Naive thymus-derived CD4-positive, alpha-beta T cell (primary cell): ENCODE measurements around the gene CCSER1. TPM values are rescaled to one million over a fixed set of nuclear protein-coding genes. Genes with fewer than 3 reads are reported as not detected.
"Not testable (repeated sequence)": the region's sequence is repeated elsewhere in the genome, so short reads cannot be mapped to it uniquely, and the experiment has no call there.

Source experiments
- ATAC-seq: fragments of 150-1000 bp; cut with Tn5 transposase; 2 replicates; pipeline ENCODE4 v1.10.0; 2021; ENCODE audit warnings: mild to moderate bottlenecking, moderate library complexity
- CTCF ChIA-PET: fragments of 350-600 bp; sonication (Branson Sonifier 250); formaldehyde crosslinking; loops from one replicate; lab custom pipeline; 2021; ENCODE audit warnings: antibody characterized with exemption; lab: Charles Lee
- POLR2A ChIA-PET: fragments of 350-600 bp; sonication (Branson Sonifier 250); formaldehyde crosslinking; loops from one replicate; lab custom pipeline; 2021; ENCODE audit warnings: antibody characterized with exemption, inconsistent platforms; lab: Charles Lee
- DNase-seq, 9 donors: peaks; one replicate each; pipeline versions ENCODE4 v3.0.0 to v3.0.0-alpha.2; 2020 to 2022; ENCODE audit warnings: mixed read lengths in 1 of 9
- H3K27ac ChIP-seq: one replicate; pipeline ENCODE4 v1.7.0; 2013; ENCODE audit warnings: mild to moderate bottlenecking, low read depth, low read length, moderate library complexity
- H3K27me3 ChIP-seq, 2 donors: one replicate each; pipeline ENCODE4 v1.7.0; 2013; ENCODE audit warnings: low read length in 2 of 2, mild to moderate bottlenecking in 2 of 2, moderate library complexity in 2 of 2; ENCODE audit not compliant: control insufficient read depth in 2 of 2, insufficient read depth in 2 of 2
- H3K36me3 ChIP-seq, 3 experiments: 1 replicate in 2 of 3; 2 replicates in 1 of 3; pipeline ENCODE4 v1.7.0; 2013; ENCODE audit warnings: low read length in 3 of 3, mild to moderate bottlenecking in 3 of 3, moderate library complexity in 1 of 3; ENCODE audit not compliant: insufficient read depth in 3 of 3, control insufficient read depth in 2 of 3
- H3K4me1 ChIP-seq, 2 donors: one replicate each; pipeline ENCODE4 v1.7.0; 2013; ENCODE audit warnings: low read length in 2 of 2, mild to moderate bottlenecking in 2 of 2, moderate library complexity in 1 of 2; ENCODE audit not compliant: control insufficient read depth in 2 of 2, insufficient read depth in 2 of 2
- H3K4me3 ChIP-seq: 2 replicates; pipeline ENCODE4 v1.7.0; 2013; ENCODE audit warnings: mild to moderate bottlenecking, low read length
- H3K9me3 ChIP-seq, 3 experiments: 1 replicate in 2 of 3; 2 replicates in 1 of 3; pipeline ENCODE4 v1.7.0; 2013; ENCODE audit warnings: low read length in 3 of 3; ENCODE audit not compliant: control insufficient read depth in 2 of 3
- H3K27ac Mint-ChIP-seq, 9 donors: one replicate each; pipeline ENCODE4 v1.8.0; 2020 to 2022; ENCODE audit warnings: mixed read lengths in 9 of 9, mild to moderate bottlenecking in 8 of 9, moderate library complexity in 5 of 9, inconsistent platforms in 2 of 9
- H3K27me3 Mint-ChIP-seq, 5 donors: one replicate each; pipeline ENCODE4 v1.8.0; 2021 to 2022; ENCODE audit warnings: mixed read lengths in 5 of 5, mild to moderate bottlenecking in 1 of 5
- H3K36me3 Mint-ChIP-seq, 5 donors: one replicate each; pipeline ENCODE4 v1.8.0; 2020 to 2022; ENCODE audit warnings: mixed read lengths in 5 of 5, mild to moderate bottlenecking in 3 of 5, inconsistent platforms in 1 of 5
- H3K4me1 Mint-ChIP-seq, 7 donors: one replicate each; pipeline ENCODE4 v1.8.0; 2020 to 2022; ENCODE audit warnings: mixed read lengths in 7 of 7, mild to moderate bottlenecking in 3 of 7, inconsistent platforms in 1 of 7
- H3K4me3 Mint-ChIP-seq, 10 donors: one replicate each; pipeline ENCODE4 v1.8.0; 2020 to 2022; ENCODE audit warnings: mild to moderate bottlenecking in 10 of 10, mixed read lengths in 10 of 10, moderate library complexity in 6 of 10, inconsistent platforms in 2 of 10
- H3K9me3 Mint-ChIP-seq, 11 donors: one replicate each; pipeline ENCODE4 v1.8.0; 2020 to 2022; ENCODE audit warnings: mixed read lengths in 11 of 11, mild to moderate bottlenecking in 4 of 11, inconsistent platforms in 1 of 11, moderate library complexity in 1 of 11
- intact Hi-C, 2 donors: fragments of 100-400 bp; cut with micrococcal nuclease; formaldehyde crosslinking; loops; one replicate each; pipeline ENCODE4 v1.15.1; 2023
- polyA plus RNA-seq, 2 donors: library from polyadenylated mRNA; unstranded; fragments of 300-500 nt; fragmentation: Illumina TruSeq; gene quantifications; one replicate each; pipeline ENCODE4 v1.2.3, GENCODE V29; 2021
- total RNA-seq, 6 experiments: library from RNA in 5 of 6; stranded (reverse) in 5 of 6; gene quantifications; 1 replicate in 5 of 6; 2 replicates in 1 of 6; pipeline ENCODE4 v1.2.3 and lab custom pipeline; 2021 to 2026

Gene CCSER1
- total and polyA plus RNA-seq, 7 experiments from 2014 or later, result 0.30 to 4.0 (median 1.4) TPM; not detected in 3

DNA sequence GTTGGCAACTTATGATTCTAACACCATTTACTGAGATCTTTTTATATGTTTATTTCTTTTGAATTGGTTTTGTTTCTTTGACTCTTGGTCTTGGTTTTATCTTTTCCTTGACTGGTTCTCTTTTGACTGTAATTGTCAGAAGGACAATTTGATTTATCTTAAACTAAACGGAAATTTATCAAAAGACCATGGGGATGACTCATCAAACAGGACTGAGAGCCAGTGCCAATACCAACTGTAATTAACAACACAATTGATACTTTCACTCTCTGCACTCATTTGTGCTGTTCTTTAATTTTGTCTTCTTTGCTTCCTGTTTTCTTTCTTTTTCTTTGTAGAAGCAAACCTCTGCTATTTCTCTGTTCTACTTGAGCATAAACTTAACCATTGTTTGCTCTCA is 776.8 kb downstream of the CCSER1 start:
- H3K4me3 Mint-ChIP-seq, result no peak overlapping the region
- H3K27ac ChIP-seq, result no peak overlapping the region
- ChIA-PET CTCF (no interaction called here), POLR2A (no interaction called here)
- H3K27me3 Mint-ChIP-seq, result no peaks in the 10 kb centered on the region
- H3K4me1 ChIP-seq, result no peaks in the 10 kb centered on the region
- no peak overlapping the region for H3K27ac Mint-ChIP-seq
- intact Hi-C loops, result no loop called here
- H3K9me3 ChIP-seq, result no peaks in the 10 kb centered on the region
- peaks cover 4 to 55% (median 11%) of the 10 kb centered on the region in 11 donors for H3K9me3 Mint-ChIP-seq
- ATAC-seq (no peak), DNase-seq (no peak)
- no peaks in the 10 kb centered on the region for H3K27me3 ChIP-seq
- H3K4me1 Mint-ChIP-seq, result no peaks in the 10 kb centered on the region
- H3K36me3 ChIP-seq, result no peaks in the 10 kb centered on the region
- no peak overlapping the region for H3K4me3 ChIP-seq
- peaks cover 0 to 6% (median 0%) of the 10 kb centered on the region in 5 donors for H3K36me3 Mint-ChIP-seq

GRCh38 chr4:90906239-90906638 is 779.0 kb downstream of the CCSER1 start:
- Mint-ChIP-seq H3K27ac (no peak overlapping the region), H3K9me3 (peaks cover 2 to 42% (median 11%) of the 10 kb centered on the region in 11 donors), H3K4me1 (no peaks in the 10 kb centered on the region), H3K27me3 (no peaks in the 10 kb centered on the region), H3K36me3 (peaks cover 0 to 4% (median 0%) of the 10 kb centered on the region in 5 donors), H3K4me3 (no peak overlapping the region)
- Histone ChIP-seq H3K36me3 (no peaks in the 10 kb centered on the region), H3K4me1 (no peaks in the 10 kb centered on the region), H3K27ac (no peak overlapping the region), H3K27me3 (no peaks in the 10 kb centered on the region), H3K4me3 (no peak overlapping the region), H3K9me3 (no peaks in the 10 kb centered on the region)
- no peak for DNase-seq
- intact Hi-C loops, result no loop called here
- ChIA-PET CTCF (no interaction called here), POLR2A (no interaction called here)
- no peak for ATAC-seq

- H3K4me1 ChIP-seq, H3K27me3 ChIP-seq, H3K27ac ChIP-seq, H3K4me1 Mint-ChIP-seq, POLR2A ChIA-PET, H3K4me3 Mint-ChIP-seq, CTCF ChIA-PET, H3K27ac Mint-ChIP-seq, H3K9me3 ChIP-seq, H3K36me3 Mint-ChIP-seq, intact Hi-C loops, H3K4me3 ChIP-seq, DNase-seq, ATAC-seq, H3K27me3 Mint-ChIP-seq, H3K36me3 ChIP-seq: not testable (repeated sequence)
- H3K9me3 Mint-ChIP-seq, result peaks cover 0 to 19% (median 9%) of the 10 kb centered on the region in 11 donors
Observed at GRCh38 chr4:90911724-90912434, 784.7 kb downstream of the CCSER1 start.

- ChIA-PET POLR2A (no interaction called here), CTCF (no interaction called here)
- DNase-seq (no peak), ATAC-seq (no peak)
- Histone ChIP-seq H3K9me3 (no peaks in the 10 kb centered on the region), H3K27ac (no peak overlapping the region), H3K4me1 (no peaks in the 10 kb centered on the region), H3K27me3 (no peaks in the 10 kb centered on the region), H3K4me3 (no peak overlapping the region), H3K36me3 (no peaks in the 10 kb centered on the region)
- Mint-ChIP-seq H3K4me3 (no peak overlapping the region), H3K36me3 (no peaks in the 10 kb centered on the region), H3K27me3 (no peaks in the 10 kb centered on the region), H3K27ac (no peak overlapping the region), H3K4me1 (no peaks in the 10 kb centered on the region), H3K9me3 (peaks cover 0 to 4% (median 0%) of the 10 kb centered on the region in 11 donors)
- intact Hi-C loops, result loop anchor here in 1 of 2 donors (5.0 kb wide), 1 partner anchor 125 kb away; no protein-coding TSS in a partner anchor
Observed at GRCh38 chr4:90922174-90922573, 795.0 kb downstream of the CCSER1 start.

DNA sequence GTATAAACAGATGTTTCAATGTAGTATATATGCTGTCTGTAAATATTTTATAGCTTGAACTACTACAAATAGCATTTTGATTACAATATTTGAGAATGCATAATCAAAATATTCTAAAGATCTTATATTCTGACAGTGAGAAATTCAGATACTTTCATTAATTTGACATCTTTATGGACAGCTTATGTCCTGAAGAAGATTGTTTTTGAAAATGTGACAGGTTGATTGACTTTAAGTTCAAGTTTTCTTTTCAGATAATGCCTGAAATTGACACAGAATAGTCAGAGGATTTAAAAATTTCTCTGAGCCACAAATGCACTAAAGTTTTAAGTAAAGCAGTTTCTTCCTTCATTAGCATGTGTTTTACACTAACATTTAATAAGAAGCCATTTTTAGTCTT is 799.8 kb downstream of the CCSER1 start:
- Histone ChIP-seq H3K36me3 (no peaks in the 10 kb centered on the region), H3K27me3 (no peaks in the 10 kb centered on the region), H3K4me3 (no peak overlapping the region), H3K9me3 (no peaks in the 10 kb centered on the region), H3K27ac (no peak overlapping the region), H3K4me1 (no peaks in the 10 kb centered on the region)
- no peaks in the 10 kb centered on the region for H3K4me1 Mint-ChIP-seq
- no peak for ATAC-seq
- ChIA-PET POLR2A (no interaction called here), CTCF (no interaction called here)
- H3K4me3 Mint-ChIP-seq, result no peak overlapping the region
- H3K36me3 Mint-ChIP-seq, result no peaks in the 10 kb centered on the region
- peaks cover 0 to 4% (median 0%) of the 10 kb centered on the region in 11 donors for H3K9me3 Mint-ChIP-seq
- no peak overlapping the region for H3K27ac Mint-ChIP-seq
- DNase-seq, result no peak
- no peaks in the 10 kb centered on the region for H3K27me3 Mint-ChIP-seq
- intact Hi-C loops, result no loop called here

GRCh38 chr4:90943311-90943710 is 816.1 kb downstream of the CCSER1 start:
- intact Hi-C loops, result no loop called here
- Mint-ChIP-seq H3K36me3 (no peaks in the 10 kb centered on the region), H3K27ac (no peak overlapping the region), H3K4me3 (no peak overlapping the region), H3K9me3 (peaks cover 0 to 19% (median 2%) of the 10 kb centered on the region in 11 donors), H3K4me1 (no peaks in the 10 kb centered on the region), H3K27me3 (no peaks in the 10 kb centered on the region)
- Histone ChIP-seq H3K36me3 (no peaks in the 10 kb centered on the region), H3K27ac (no peak overlapping the region), H3K4me1 (no peaks in the 10 kb centered on the region), H3K27me3 (no peaks in the 10 kb centered on the region), H3K4me3 (no peak overlapping the region), H3K9me3 (no peaks in the 10 kb centered on the region)
- DNase-seq, result no peak
- no peak for ATAC-seq
- ChIA-PET CTCF (no interaction called here), POLR2A (no interaction called here)

- CTCF ChIA-PET, result no interaction called here
- no peaks in the 10 kb centered on the region for H3K4me1 Mint-ChIP-seq
- H3K9me3 ChIP-seq, result no peaks in the 10 kb centered on the region
- intact Hi-C loops, result no loop called here
- DNase-seq (no peak), ATAC-seq (no peak)
- no peak overlapping the region for H3K27ac ChIP-seq
- H3K36me3 ChIP-seq, result no peaks in the 10 kb centered on the region
- H3K4me1 ChIP-seq, result no peaks in the 10 kb centered on the region
- peaks cover 0 to 13% (median 3%) of the 10 kb centered on the region in 11 donors for H3K9me3 Mint-ChIP-seq
- H3K36me3 Mint-ChIP-seq, result no peaks in the 10 kb centered on the region
- H3K27me3 ChIP-seq, result no peaks in the 10 kb centered on the region
- no peak overlapping the region for H3K4me3 ChIP-seq
- H3K4me3 Mint-ChIP-seq, result no peak overlapping the region
- H3K27ac Mint-ChIP-seq, result no peak overlapping the region
- H3K27me3 Mint-ChIP-seq, result no peaks in the 10 kb centered on the region
- POLR2A ChIA-PET, result no interaction called here
Observed at GRCh38 chr4:90946945-90947344, 819.8 kb downstream of the CCSER1 start.
